HG03558 (cell line): ENCODE data around the gene SLC30A5.
"Not testable (repeated sequence)": the region's sequence is repeated elsewhere in the genome, so short reads cannot be mapped to it uniquely, and the experiment has no call there.

Source experiments
- ATAC-seq: cut with Tn5 transposase; IDR thresholded peaks from one replicate; pipeline ENCODE4 v1.9.1; 2021; ENCODE audit warnings: moderate number of reproducible peaks; ENCODE audit not compliant: unreplicated experiment; ENCODE audit errors: extremely low read depth

SLC30A5 gene

GRCh38 chr5:69099302-69099701 is 5.5 kb downstream of the SLC30A5 start:
- no peak for ATAC-seq

- ATAC-seq = no peak
Measured at GRCh38 chr5:69103521-69103920, 9.7 kb downstream of the SLC30A5 start.

DNA sequence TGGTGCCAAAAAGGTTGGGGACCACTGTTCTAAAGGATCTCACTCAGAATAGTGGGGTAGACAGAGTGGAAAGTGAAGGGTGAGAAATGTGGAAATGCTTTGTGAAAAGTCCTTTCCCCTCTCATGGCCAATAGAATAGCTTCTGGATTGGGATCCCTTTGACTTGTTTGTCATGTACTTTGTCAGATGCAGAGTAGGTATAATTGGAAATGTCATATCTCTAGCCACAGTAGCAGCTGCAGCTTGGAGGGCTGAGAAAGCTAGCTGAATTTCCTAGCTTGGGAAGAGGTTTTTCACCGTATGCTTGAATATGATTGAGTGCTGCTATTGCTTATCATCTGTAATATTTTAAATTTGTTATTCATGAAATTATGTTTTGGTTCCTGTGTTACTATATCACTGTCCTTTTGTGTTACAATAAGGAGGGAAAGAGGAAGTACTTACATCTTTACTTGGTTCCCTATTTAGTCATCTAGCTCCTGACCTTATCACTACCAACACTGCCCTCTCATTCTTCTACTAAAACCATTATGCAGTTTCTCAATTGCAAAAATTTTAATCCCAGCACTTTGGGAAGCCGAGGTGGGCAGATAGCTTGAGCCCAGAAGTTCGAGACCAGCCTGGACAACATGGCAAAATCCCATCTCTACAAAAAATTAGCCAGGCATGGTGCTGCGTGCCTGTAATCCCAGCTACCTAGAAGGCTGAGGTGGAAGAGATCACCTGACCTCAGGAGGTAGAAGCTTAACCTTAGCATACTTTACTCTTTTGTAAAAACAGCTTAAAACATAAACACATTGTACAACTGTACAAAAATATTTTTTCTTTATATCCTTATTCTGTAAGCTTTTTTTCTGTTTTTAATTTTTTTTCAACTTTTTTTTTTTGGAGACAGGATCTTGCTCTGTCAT is 12.4 kb downstream of the SLC30A5 start:
- ATAC-seq = peak; percentile 56

- not testable (repeated sequence) for ATAC-seq
Measured at GRCh38 chr5:69108367-69108766, 14.6 kb downstream of the SLC30A5 start.

GRCh38 chr5:69113851-69114250 is 20.0 kb downstream of the SLC30A5 start:
- ATAC-seq = no peak

DNA sequence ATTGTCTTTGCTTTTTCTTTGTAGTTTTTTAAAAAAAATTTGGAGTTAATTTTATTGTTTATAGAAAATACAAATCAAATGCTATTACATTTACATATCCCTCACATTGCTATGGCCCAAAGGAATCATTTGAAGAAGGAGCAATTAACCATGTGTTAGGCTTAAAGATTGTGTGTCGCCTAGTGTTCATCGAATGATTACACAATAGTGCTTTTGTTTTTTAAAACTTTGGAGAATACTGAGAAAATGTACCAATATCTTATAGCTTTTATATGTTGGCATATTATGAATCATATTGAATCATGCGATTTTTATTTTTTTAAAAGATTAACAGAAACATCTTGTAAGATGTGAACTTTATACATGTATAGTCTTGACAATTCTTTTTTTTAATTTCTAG is 21.7 kb downstream of the SLC30A5 start:
- ATAC-seq = no peak

GRCh38 chr5:69129413-69129812 is 35.6 kb downstream of the SLC30A5 start:
- no peak for ATAC-seq

GRCh38 chr5:69130241-69130640 is 36.4 kb downstream of the SLC30A5 start:
- ATAC-seq = no peak

DNA sequence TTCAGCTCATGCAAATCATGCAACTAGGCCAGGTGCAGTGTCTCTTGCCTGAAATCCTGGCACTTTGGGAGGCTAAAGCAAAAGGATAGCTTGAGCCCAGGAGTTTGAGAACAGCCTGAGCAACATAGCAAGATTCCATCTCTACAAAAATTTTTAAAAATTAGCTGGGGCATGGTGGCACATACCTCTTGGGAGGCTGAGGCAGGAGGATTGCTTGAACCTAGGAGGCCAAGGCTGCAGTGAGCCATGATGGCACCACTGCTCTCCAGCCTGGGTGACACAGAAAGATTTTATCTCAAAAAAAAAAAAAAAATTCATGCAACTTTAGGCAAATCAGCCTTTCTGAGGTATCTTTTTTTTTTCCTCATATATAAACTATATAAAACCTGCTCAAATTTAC is 37.5 kb downstream of the SLC30A5 start:
- ATAC-seq = no peak

GRCh38 chr5:69134126-69134525 is 40.3 kb downstream of the SLC30A5 start:
- ATAC-seq = no peak

DNA sequence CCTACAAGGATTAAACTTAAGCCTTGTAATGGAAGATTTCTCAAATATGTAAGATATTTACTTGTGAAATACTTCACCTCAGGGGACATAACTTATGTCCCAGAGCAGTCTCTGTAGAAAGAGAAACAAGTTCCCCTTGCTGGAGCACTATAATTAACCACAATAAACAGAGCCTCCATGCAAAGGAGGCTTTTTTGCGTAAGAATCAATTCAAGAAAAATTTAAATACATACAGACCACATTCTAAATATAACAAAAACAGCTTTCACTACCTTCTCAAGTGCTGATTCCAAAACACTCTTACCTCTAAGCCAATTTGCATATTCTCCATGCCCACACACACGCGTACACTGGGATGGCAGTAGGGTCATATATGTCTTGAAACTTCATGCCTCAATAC is 42.5 kb downstream of the SLC30A5 start:
- peak; percentile 85 for ATAC-seq

DNA sequence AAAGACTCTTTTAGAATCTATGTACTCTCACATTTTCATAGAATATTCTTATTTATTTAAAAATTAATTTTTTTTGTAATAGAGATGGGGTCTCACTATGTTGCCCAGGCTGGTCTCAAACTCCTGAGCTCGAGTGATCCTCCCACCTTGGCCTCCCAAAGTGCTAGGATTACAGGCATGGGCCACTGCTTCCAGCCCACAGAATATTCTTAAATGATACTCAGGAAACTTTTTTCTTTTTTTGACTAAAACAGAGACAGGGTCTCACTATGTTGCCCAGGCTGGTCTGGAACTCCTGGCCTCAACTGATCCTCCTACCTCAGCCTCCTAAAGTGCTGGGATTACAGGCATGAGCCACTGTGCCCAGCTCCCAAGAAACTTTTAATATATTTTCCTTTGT is 43.4 kb downstream of the SLC30A5 start:
- not testable (repeated sequence) for ATAC-seq

DNA sequence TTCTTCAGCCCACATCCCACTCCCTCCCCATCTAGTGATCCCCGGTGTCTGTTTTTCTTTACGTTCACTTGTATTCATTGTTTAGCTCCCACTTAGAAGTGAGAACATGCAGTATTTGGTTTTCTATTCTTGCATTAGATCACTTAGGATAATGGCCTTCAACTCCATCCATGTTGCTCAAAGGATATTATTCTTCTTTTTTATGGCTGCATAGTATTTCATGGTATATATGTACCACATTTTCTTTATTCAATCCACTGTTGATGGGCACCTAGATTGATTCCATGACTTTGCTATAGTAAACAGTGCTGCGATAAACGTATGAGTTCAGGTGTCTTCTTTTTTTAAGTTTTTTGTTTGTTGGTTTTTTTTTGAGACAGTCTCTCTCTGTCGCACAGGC is 44.0 kb downstream of the SLC30A5 start:
- ATAC-seq = no peak

- no peak for ATAC-seq
Measured at GRCh38 chr5:69138766-69139165, 45.0 kb downstream of the SLC30A5 start.

GRCh38 chr5:69140239-69140638 is 46.4 kb downstream of the SLC30A5 start:
- not testable (repeated sequence) for ATAC-seq

GRCh38 chr5:69140827-69141226 is 47.0 kb downstream of the SLC30A5 start:
- ATAC-seq = no peak

- not testable (repeated sequence) for ATAC-seq
Measured at GRCh38 chr5:69148576-69148975, 54.8 kb downstream of the SLC30A5 start.

DNA sequence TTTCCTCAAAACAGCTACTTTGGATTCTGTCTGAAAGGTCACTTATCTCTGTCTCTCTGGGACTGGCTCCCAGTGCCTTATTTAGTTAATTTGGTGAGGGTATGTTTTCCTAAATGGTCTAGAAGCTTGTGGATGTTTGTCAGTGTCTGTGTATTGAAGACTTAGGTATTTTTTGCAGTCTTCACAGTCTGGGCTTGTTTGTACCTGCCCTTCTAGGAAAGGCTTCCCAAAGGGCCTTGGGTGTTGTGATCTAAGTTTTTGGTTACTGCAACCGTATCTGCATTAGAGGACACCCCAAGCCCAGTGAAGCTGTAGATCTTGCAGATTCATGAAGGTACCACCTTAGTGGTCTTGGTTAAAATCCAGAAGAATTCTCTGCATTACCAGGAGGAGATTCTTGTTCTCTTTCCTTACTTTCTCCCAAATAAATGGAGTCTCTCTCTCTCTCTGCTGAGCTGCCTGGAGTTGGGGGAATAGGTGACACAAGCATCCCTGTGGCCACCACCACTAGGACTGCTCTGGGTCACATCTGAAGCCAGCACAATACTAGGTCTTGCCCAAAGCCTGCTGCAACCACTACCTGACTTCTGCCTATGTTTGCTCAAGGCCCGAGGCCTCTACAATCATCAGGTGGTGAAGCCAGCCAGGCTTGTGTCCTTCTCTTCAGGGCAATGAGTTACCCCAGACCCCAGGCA is 55.3 kb downstream of the SLC30A5 start:
- ATAC-seq = no peak

DNA sequence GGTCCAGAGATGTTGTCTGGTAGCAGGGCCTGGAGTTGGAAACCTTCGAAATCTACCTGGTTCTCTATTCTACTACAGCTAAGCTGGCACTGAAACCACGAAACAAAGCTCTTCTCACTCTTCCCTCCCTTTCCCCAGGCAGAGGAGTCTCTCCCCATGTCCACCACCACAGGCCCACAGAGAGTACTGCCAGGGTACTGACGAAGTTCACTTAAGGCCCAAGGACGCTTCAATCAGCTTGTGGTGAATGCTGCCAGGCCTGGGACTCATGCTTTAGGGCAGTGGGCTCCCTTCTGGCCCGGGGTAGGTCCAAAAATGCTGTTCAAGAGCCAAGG is 55.8 kb downstream of the SLC30A5 start:
- ATAC-seq = no peak

DNA sequence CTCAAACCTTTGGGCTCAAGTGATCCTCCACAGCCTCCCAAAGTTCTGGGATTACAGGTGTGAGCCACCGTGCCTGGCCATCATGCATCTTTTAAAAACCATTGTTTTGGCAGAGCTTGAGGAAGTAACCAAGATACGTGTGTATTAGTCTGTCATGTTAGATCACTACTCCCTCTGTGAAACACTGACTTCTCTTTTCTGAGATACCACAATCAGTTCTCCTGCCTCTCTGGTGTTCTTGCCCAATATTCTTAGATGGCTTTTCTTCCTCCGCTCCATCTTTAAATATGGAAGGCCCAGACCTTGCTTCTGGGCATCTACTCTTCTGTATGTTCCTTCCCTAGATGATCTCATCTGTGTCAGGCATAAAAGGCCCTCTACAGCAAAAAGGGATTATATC is 58.9 kb downstream of the SLC30A5 start:
- no peak for ATAC-seq

DNA sequence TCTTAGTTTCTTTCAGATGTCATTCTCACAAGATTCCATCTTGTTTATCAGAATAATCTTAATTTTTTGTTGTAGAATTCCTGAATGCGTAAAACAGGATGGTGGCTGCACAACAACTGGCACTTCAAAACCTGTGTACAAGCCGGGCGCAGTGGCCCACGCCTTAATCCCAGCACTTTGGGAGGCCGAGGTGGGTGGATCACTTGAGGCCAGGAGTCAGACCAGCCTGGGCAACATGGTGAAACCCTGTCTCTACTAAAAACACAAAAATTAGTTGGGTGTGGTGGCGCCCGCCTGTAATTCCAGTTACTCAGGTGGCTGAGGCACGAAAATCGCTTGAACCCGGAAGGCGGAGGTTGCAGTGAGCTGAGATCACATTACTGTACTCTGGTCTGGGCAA is 62.6 kb downstream of the SLC30A5 start:
- no peak for ATAC-seq

DNA sequence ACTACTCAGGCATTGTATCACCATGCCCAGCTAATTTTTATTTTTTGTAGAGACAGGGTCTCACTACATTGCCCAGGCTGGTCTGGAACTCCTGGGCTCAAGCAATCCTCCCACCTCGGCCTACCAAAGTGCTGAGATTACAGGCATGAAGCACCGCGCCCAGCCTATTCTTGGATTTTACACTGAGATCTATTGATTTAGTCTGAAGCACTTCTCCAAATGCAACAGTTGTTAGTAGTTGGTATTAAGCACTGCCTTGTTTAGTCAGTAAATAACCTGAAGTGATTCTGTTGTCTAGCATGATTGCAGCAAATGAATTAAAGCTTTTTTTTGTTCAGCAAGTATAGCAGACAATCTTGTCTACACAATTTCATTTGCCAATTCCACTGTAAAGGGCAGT is 64.2 kb downstream of the SLC30A5 start:
- ATAC-seq = no peak
